Ureter (tissue), 1 donor: Measurements from ENCODE around the gene BUB3. TPM values are rescaled to one million over a fixed set of nuclear protein-coding genes. Genes with fewer than 3 reads are reported as not detected.

ENCODE experiments used
- DNase-seq: peaks from one replicate; pipeline ENCODE4 v3.0.0-alpha.2; 2020; ENCODE audit warnings: low spot score
- total RNA-seq: library from RNA; stranded (reverse); gene quantifications from one replicate; pipeline ENCODE4 v1.2.4, GENCODE V29; 2023
- donor health status: DM: yes; HTN: yes; CAD: no.

BUB3 gene
- total RNA-seq, 1 donor from 2014 or later, result 72.5 TPM

DNA sequence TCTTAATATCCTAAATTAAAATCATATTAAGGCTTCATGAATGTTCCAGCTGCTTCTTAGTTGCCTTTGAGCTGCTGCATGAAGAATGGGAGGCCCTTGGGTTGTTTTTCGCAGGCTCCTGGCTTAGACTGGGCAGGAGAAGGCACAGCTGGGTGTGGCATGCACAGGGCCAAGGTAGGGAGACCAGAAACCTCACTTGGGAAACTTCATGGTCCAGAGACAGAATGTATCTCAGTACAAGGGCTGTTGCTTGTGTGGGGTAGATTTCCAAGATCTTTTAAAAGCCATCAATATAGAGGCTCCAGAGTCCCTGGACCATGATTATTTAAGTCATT is 49.9 kb downstream of the BUB3 start:
- no peak for DNase-seq

DNA sequence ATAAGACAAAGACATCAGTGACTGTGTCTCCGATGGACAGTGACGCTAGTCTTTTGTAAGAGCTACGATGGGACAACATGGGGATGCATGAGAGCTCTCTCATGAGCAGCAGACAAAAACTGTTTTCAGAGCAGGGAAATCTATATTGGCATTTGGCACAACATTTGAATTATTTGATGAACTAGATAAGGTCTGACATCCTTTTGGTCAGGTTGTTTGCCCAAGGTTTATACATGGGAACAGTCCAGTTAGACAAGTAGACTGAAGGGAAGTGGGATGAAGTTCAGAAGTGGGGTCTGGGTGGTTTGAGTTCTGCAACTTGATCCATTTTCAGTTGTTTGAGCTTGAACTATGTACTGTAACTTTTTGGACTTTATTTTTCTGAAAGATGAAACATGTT is 50.8 kb downstream of the BUB3 start:
- no peak for DNase-seq

DNA sequence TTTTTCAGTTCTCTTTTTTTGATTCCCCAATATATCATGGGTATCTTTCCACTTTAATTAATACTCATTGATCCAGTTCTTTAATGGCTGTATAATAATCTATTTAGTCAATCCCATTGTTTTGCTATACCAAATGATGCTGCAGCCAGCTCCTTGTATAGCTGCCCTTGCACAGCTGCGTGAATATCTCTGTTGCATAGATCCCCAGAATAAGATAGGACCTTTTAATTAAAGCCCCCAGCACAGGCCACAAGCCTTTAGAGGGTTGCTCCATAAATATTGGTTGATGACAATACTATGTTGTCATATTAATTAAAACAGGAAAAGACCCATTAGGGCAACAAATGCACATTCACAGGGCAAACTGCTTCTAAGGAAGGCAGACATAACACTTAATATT is 57.9 kb downstream of the BUB3 start:
- no peak for DNase-seq

DNA sequence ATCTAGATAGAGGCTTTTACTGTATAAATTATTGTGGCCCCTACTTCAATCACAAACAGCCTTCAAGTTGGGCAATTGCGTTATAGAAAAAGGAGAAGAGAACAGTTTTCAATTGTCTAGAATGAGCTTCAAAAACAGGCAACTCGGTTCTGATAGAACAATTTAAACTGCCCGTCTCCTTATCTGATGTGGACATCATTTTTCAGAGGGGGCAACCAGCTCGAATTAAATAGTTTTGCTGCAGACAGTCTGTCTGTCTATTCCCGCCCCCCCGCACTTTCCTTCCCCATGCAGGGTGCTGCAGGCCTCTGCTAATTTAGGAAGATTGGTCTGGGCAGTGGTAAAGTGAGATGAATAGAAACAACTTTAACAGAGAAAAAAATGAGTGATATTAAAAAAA is 58.4 kb downstream of the BUB3 start:
- no peak for DNase-seq

DNA sequence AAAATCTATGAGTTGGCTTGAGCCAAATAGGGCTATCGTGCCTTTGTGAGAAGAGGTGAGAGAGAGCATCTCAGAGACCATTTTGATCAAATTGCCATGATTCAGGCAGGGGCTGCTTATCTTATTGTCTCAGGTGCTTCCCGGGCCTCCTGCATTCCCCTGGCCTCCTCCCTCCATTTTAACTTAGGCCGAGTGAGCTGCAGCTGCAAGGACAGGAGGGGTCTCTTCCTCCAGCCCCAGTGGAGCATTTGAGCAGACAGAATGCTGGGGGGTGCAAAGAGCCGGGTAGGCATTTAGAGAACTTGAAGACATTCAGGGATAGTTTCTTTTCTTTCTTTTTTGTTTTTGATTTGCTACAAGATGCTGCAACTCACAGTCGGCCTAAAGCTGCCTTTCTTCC is 59.0 kb downstream of the BUB3 start:
- no peak for DNase-seq

Other genes with a start within 250 kb of the BUB3 start
- not detected for gene FAM24A, start 243.8 kb upstream of the BUB3 start, total RNA-seq
- gene C10orf88, start 200.2 kb upstream of the BUB3 start, total RNA-seq, result 10.7 TPM
- gene PSTK, start 174.0 kb upstream of the BUB3 start, total RNA-seq, result 5.1 TPM
- 18.5 TPM for gene IKZF5, start 145.6 kb upstream of the BUB3 start, total RNA-seq
- 34.9 TPM for gene ACADSB, start 145.4 kb upstream of the BUB3 start, total RNA-seq
- gene HMX3, start 18.4 kb upstream of the BUB3 start, total RNA-seq, result not detected
- gene HMX2, start 6.3 kb upstream of the BUB3 start, total RNA-seq, result not detected